ENCODE measurements around the gene GPBP1. TPM values are rescaled to one million over a fixed set of nuclear protein-coding genes. Genes with fewer than 3 reads are reported as not detected.

GPBP1 gene
- total RNA-seq, 2 donors from 2014 or later = 88.3 to 91.1 TPM

Other genes with a start within 250 kb of the GPBP1 start
- gene MIER3, start 221.9 kb upstream of the GPBP1 start, total RNA-seq = 10 to 100 TPM; 21.0 to 28.7 TPM